HG03442 (cell line): ENCODE data around the gene DEFB128.
A peak's percentile ranks its signal among the peaks of the same experiment; 100 is the strongest.
"Not testable (repeated sequence)": the region's sequence is repeated elsewhere in the genome, so short reads cannot be mapped to it uniquely, and the experiment has no call there.

Experiments
- ATAC-seq: cut with Tn5 transposase; IDR thresholded peaks from one replicate; pipeline ENCODE4 v1.9.1; 2021; ENCODE audit warnings: mild to moderate bottlenecking, moderate library complexity; ENCODE audit not compliant: unreplicated experiment

DEFB128 gene

DNA sequence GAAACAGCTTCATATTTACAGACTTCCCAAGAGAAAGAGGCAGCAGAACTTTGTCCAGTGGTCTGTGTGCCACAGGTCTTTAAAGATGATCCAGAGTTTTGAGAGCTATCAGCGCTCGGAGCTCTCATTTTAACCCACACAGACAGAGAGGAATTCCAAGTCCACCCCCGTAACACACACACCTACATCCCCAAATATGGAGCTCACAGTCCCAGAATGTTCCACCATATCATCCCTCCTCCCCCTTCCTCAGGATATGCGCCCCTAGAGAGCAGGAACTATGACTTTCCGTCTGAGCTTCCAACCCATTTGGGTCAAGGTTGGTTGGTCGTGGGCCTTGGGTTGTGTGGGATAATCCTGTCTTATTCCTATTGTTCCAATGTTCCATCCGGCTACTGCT, at the start of gene DEFB128:
Gene DEFB128, minus strand, starts transcription at position 101 of the 400 bp plus-strand sequence. Its CDS starts 88 bp downstream, at position 13.
- ATAC-seq: no peak

DNA sequence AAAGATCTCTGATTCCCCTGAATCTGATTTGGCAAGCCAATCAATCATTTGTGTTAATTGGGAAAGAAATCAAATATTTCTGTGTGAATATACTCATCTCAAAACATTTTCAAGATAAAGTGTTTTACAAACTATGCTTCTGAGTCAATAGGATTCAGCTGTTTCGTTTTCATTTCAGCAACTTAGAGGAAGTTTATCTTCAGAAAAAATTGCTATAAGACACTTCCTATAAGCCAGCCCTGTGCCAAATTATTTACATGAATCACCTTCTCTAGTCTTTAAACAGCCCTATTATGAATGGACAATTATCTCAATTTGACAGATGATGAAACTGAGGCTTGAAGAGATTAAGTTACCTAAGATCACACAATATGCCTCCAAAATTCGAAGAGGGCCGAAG, 48.4 kb upstream of the DEFB128 start:
- peak; percentile 52 for ATAC-seq

DNA sequence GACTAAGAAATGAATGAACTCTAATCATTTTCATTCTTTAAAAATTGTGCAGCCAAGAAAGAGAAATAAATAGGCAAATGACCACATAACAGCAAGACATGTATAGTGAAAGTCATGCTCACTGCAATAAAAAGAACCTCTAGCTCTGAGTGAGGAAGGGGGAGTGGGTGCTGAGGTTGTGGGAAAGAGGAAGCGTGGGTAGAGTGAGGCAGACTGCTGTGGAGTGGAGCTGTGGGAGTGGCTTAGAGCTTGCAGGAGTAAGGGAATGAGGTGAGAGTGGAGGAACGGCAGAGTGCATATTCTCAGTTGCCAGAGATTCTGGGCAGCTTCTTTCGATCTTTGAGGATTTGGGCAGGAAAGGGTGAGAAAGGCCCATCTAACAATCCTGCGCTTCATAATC, 48.0 kb upstream of the DEFB128 start:
- ATAC-seq: no peak

DNA sequence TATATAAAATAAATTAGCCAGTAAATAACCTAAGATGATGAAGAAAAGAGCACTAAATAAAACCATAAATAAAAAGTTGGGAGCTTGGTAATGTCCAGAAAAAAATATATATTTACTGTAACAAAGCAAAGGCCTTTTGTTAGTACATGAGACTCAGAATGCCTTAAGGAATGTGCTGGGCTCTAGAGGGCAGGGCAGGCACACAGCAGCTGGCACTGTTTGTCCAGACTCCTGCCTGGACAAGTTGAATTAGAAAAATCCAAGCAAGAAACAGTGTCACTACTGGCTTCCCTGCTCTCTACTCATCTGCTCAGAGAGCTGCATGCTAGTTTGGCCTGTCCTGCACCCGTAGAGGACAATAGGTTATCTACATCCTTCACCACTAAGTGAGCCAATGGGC, 46.4 kb upstream of the DEFB128 start:
- ATAC-seq: no peak

DNA sequence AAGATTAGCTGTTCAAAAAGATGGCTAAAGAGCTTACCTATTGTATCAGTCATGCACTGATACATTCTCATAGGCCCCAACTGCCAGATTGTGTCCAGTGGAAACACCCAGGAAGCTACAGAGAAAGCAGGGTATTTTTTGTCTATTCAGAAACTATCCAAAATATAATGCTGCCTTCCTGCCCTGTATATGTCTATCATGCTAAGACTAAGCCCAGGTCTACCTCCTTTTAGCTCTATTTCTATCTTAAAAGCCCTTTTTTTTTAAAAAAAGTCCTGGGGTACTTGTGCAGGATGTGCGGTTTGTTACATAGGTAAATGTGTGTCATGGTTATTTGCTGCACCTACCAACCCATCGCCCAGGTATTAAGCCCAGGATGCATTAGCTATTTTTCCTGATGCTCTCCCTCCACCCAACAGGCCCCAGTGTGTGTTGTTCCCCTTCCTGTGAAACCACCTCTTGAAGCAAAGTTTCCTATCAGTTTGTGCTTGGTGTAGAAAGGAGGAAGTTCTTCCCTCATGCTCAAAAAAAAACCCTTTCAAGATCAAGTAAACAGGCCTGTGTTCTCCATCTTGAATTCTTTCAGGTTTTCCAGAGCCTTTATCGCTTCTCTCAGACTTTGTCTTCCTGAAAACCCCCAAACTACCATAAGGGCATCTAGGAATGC, 38.1 kb upstream of the DEFB128 start:
- no peak for ATAC-seq

DNA sequence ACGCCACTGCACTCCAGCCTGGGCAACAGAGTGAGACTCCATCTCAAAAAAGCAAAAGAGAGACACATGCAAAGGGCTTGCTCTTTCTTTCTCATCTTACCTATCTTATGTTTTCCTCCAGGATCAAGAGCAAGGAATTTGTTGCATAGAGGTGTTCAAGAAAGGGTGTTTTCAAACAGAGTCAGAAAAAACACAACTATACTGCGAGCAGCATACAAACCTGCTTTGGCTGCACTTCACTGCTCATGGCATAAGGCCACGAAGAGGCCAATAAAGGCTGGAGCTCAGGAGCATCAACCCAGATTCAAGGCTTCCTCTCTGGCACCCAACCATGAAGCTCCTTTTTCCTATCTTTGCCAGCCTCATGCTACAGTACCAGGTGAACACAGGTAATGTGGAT, 37.4 kb upstream of the DEFB128 start, which contains the start of gene DEFB129:
Gene DEFB129, plus strand, starts transcription at position 301 of the 400 bp plus-strand sequence. Its CDS starts 31 bp downstream, at position 332.
- no peak for ATAC-seq

DNA sequence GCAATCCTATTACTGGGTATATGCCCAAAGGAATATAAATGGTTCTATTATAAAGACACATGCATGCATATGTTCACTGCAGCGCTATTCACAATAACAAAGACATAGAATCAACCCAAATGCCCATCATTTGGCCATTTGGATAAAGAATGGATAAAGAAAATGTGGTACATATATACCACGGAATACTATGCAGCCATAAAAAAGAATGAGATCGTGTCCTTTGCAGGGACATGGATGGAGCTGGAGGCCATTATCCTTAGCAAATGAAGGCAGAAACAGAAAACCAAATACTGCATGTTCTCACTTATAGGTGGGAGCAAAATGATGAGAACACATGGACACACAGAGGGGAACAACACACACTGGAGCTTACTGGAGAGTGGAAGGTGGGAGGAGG, 36.4 kb upstream of the DEFB128 start:
- not testable (repeated sequence) for ATAC-seq

DNA sequence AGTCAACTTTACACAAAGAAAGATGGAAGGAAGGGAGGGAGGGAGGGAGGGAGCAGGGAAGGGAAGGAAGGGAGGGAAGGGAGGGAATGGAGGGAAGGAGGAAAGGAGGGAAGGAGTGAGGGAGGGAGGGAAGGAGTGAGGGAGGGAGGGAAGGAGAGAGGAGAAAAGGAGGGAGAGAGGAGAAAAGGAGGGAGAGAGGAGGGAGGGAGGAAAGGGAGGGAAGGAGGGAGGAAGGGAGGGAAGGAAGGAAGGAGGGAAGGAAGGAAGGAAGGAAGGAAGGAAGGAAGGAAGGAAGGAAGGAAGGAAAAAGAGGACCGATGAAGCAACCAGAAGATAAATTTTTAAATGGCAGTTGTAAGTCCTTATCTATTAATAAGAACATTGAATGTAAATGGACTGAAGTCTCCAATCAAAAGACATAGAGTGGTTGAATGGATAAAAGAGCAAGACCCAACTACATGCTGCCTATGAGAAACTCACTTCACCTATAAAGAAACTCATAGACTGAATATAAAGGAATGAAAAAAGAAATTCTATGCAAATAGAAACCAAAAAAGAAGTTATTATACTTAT, 31.8 kb upstream of the DEFB128 start:
- ATAC-seq: no peak

DNA sequence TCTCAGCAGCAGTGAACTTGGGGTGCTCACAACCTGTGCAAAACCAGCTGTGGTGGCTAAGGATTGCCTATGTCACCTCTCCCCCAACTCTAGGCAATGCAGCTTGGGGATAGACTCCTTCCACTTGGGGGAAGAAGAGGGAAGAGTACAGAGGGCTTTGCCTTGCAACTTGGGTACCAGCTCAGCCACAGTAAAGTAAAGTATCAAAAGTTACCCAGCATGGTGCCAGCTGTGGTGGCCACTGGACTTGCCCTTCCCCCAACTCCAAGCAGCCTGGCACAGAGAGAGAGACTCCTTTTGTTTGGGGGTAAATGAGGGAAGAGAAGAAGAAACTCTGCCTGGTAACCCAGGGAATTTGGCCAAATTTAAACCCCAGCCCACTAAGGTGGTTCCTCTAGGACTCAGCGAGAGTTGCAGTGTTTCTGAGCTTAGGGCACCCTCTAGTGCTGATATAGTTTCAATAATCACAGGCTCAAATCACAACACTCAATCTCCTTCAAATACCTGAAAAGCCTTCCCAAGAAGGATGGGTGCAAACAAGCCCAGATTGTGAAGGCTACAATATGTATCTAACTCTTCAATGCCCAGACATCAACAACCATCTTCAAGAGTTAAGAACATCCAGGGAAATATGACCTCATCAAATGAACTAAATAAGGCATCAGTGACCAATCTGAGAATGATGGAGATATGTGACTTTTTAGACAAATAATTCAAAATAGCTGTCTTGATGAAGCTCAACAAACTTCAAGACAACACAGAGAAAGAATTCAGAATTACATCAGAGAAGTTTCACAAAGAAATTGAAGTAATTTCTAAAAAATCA, 30.0 kb upstream of the DEFB128 start:
- ATAC-seq: no peak

DNA sequence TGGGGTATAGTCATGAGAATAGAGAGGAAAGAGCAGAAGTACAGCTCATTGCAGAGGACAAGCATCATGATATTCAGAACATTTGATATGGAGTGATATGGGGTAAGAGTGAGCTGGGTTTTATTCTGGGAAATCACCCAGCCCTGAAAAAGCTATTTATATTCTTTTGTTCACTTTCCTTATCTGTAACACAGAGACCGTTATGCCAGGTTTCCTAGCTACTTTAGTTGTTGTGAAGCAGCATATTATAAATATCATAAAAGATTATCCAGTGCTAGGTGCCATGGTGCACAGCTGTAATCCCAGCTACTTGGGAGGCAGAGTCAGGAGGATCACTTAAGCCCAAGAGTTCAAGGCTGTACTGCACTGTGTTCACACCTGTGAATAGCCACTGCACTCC, 27.8 kb upstream of the DEFB128 start:
- no peak for ATAC-seq

DNA sequence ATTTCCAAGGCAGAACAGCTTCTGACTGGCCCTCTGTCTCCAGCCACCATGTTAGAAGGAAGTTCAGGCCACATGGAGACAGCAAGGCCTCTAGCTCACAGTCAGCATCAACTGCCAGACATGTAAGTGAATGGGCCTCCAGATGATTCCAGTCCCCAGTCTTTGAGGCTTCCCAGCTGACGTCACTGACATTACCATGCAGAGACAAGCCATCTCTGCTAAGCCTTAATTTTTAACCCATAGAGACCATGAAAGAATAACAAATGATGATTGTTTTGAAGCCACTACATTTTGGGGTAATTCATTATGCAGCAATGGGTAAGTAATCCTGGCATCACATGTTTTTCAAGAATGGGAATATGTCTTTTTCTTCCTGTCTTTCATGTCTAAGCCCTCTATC, 26.3 kb upstream of the DEFB128 start:
- ATAC-seq: no peak

DNA sequence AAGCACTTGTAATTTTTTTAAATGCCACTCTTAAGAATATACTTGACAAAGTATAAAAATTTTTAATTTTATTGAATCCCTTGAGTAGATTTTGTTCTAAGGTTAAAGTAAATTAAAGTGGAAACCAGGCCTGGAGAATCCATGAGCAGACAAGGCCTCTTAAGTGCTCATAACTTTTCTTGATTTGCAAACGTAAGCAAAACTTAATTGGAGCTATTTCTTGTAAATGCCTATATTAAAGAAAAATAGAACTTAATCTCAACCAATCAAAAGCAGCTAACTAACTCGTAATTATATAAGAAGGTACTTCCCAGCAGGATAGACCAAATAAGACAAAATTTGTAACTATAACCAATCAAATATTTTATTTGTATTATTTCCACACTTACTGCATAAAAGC, 24.9 kb upstream of the DEFB128 start:
- no peak for ATAC-seq

DNA sequence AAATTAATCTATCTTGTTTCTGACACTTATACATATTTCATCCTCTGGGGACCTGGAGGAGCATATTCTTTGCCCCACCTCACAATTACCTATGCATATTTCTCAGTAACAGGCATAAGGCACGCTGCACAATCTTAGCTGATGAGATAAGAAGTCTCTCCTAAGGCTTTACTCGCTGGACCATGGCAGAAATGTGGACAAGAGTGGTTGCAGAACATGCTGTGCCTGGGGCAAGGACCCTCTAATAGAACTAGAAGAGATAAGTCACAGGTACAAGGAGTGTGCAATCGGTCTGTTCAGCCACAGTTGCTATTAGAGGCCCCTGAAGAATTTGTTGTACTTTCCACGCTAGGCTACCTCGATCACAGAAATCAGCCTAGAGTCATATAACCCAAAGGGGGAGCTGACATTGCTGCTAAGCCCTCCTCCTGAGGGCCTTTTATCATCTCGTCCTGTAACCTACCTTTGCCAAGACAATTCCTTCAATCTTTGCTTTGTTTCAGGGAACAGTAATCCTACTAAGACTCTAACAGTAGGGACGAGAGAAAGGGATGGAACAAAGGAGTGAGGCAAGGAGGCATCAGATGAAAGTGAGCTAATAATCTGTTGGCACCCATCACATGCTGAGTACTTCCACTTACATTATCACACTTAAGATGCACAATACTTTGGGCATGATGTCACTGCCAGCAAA, 21.4 kb upstream of the DEFB128 start:
- ATAC-seq: no peak

DNA sequence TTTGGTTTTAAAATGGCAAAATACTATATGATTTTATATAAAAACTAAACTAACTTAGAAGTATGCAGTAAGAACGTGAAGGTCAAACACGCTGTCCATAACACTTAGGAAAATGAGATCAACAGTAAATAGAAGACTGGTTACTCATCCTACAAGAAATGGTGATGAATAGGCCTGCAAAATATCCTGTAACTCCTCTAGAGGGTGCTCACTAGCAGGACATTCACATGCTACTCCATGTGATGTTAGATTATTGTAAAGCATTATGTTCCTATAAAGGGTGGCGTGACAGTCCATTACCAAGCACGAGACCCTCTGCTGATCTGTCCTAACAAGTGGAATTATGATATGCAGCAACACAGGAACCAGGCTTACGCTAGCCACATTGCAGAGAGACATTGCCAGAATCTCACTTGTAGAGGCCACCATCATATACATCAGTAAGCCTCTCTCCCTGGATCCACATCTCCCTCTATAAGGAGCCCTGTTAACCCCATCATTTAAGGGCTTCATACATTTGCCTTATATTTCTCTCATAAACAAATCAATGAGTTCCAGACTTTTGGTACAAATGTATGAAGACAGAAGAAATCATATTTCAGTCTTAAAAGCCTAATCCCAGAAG, 19.5 kb upstream of the DEFB128 start:
- ATAC-seq: no peak

DNA sequence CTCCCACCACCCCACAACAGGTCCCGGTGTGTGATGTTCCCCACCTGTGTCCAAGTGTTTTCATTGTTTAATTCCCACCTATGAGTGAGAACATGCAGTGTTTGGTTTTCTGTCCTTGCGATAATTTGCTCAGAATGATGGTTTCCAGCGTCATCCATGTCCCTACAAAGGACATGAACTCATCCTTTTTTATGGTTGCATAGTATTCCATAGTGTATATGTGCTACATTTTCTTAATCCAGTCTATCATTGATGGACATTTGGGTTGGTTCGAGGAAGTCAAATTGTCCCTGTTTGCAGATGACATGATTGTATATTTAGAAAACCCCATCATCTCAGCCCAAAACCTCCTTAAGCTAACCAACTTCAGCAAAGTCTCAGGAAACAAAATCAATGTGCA, 14.1 kb upstream of the DEFB128 start:
- not testable (repeated sequence) for ATAC-seq

DNA sequence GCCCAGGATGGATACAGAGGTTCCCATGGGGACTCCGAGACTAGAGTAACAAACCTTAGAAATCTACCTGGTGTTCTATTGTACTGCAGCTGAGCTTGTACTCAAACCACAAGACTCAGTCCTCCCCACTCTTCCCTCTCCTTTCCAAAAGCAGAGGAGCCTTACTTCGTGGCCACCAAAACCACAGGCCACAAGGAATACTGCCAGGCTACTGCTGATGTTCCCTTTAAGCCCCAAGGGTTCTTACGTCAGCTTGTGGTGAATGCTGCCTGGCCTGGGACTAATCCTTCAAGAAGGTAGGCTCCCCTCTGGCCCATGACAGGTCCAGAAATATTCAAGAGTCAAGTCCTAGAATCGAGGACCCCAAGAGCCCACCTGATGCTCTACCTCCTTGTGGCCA, 10.5 kb upstream of the DEFB128 start:
- no peak for ATAC-seq

DNA sequence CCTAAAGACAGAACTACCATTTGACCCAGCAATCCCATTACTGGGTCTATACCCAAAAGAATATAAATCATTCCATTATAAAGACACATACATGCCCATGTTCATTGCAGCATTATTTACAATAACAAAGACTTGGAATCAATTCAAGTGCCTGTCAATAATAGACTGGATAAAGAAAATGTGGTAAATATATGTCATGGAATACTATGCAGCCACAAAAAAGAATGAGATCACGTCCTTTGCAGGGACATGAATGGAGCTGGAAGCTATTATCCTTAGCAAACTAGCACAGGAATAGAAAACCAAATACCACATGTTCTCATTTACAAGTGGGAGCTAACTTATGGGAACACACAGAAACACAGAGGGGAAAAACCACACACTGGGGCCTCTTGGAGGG, 8.7 kb upstream of the DEFB128 start:
- ATAC-seq: no peak

DNA sequence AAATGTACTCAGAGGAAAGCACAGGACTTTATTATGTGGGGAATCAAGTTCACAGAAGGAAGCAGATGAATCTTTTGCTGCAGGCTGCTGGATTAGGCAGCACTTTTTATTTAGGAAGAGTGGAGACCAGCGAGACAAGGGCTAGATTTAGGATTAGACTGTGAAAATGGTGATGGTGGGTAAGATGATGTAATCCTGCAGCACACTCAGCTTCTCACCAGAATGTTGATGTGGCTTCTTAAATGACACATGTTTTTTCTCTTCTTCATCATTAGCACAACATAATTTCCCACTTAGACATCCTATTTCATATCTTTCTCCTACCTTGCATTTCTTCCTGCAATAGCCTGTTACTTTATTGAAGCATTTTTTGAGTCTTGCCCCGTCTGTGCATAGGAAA, 1.8 kb downstream of the DEFB128 start:
- ATAC-seq: no peak

DNA sequence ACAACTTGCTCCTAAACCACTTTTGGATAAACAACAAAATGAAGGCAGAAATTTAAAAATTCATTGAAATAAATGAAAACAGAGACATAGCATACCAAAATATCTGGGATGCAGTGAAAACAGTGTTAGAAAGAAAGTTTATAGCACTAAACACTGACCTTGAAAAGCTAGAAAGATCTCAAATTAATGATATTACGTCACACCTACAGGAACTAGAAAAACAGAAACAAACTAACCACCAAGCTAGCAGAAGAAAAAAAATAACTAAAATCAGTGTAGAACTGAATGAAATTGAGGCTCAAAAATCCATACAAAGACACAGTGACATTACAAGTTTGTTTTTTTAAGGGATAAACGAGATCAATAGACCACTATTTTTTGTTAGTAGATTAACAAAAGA, 5.2 kb downstream of the DEFB128 start:
- no peak for ATAC-seq

DNA sequence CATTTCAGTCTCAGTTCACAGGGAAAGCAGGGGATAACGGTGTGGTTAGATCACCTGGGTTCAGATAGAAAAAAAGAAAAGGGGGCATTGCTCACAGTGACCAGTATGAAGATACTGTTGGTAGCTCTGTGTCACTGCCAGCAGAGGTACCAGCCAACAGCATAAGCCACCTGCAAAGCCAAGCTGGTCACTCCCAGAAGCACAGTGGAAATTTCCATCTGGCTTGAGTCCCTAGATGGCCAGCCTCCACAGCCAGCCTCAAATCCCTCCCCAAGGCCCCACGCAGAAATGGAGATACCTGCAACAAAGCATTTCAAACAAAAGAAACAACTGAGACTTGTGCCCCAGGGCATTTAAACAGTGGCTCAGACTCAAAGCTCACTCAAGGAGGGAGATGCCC, 20.6 kb downstream of the DEFB128 start:
- ATAC-seq: no peak

DNA sequence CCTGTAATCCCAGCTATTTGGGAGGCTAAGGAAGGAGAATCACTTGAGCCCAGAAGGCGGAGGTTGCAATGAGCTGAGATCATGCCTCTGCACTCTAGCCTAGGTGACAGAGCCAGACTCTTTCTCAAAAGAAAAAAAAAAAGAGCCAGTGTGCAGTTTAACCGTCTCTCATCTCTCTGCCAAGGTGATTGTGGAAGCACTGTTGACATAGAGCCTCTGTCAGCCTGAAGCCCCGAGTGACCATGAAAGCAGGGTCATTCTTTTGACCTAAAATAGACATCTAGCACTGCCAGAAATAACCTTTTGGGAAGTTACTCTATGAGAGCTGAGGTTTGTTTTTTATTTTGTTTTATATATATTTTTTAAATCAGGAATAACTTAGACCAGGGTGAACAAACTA, 24.9 kb downstream of the DEFB128 start:
- no peak for ATAC-seq
